HFFc6 (cell line): ENCODE results near the gene SLC35F1. TPM values are rescaled to one million over a fixed set of nuclear protein-coding genes. Genes with fewer than 3 reads are reported as not detected.

ENCODE experiments used
- DNase-seq: peaks from one replicate; pipeline ENCODE4 v3.0.0-alpha.2; 2018
- H3K27ac Mint-ChIP-seq: 2 replicates; pipeline ENCODE4 v1.8.0; 2020; ENCODE audit warnings: mild to moderate bottlenecking, mixed read lengths
- H3K27me3 Mint-ChIP-seq: 2 replicates; pipeline ENCODE4 v1.8.0; 2021; ENCODE audit warnings: mild to moderate bottlenecking, moderate library complexity, mixed read lengths; ENCODE audit not compliant: insufficient read depth
- H3K36me3 Mint-ChIP-seq: 2 replicates; pipeline ENCODE4 v1.8.0; 2021; ENCODE audit warnings: low read depth, mixed read lengths
- H3K4me1 Mint-ChIP-seq: 2 replicates; pipeline ENCODE4 v1.8.0; 2020; ENCODE audit warnings: low read depth, mixed read lengths
- H3K4me3 Mint-ChIP-seq: 2 replicates; pipeline ENCODE4 v1.8.0; 2020; ENCODE audit warnings: mild to moderate bottlenecking, moderate library complexity, mixed read lengths
- H3K9me3 Mint-ChIP-seq: 2 replicates; pipeline ENCODE4 v1.8.0; 2020; ENCODE audit warnings: mild to moderate bottlenecking, mixed read lengths
- total RNA-seq, 6 experiments: library from RNA; stranded (reverse); fragmentation: NEBNext Ultra II Directional; extraction: Animal tissue kit (Norgen Biotek cat#: 25700); gene quantifications; 2 replicates in 1 of 6; 3 replicates in 5 of 6; pipeline ENCODE4 v1.2.3, GENCODE V29; 2021
- TF ChIP-seq, protein P1 (sequence below): fragments of 200-600 bp; sonication (generic); IDR thresholded peaks from 2 replicates; pipeline ENCODE4 v1.5.0; 2021; ENCODE audit warnings: antibody characterized with exemption, mild to moderate bottlenecking

Gene SLC35F1
- total RNA-seq, 6 experiments from 2014 or later: not detected

DNA sequence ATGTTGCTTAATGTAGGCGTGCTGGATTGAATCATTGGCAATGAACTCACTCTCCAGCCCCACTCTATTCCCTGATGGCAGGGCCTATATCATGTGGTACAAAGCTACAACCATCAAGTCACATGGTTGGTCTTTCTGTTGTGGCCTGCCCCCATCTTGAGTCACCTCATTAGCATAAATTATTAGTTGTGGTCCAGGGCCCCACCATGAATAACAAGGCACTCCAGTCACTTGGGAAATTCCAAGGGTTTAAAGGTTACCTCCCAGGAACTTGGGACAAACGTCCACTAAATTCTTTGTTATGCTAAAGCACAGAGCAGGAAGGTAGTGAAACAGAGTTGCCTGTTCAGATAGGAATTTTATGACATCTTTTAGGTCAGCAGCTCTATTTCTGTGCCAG is 193.7 kb downstream of the SLC35F1 start:
- Mint-ChIP-seq H3K36me3 (no peaks in the 10 kb centered on the region), H3K9me3 (peaks cover 34% of the 10 kb centered on the region), H3K27me3 (no peaks in the 10 kb centered on the region), H3K27ac (no peak overlapping the region), H3K4me1 (no peaks in the 10 kb centered on the region), H3K4me3 (no peak overlapping the region)
- no peak for DNase-seq
- TF ChIP-seq, protein P1, sequence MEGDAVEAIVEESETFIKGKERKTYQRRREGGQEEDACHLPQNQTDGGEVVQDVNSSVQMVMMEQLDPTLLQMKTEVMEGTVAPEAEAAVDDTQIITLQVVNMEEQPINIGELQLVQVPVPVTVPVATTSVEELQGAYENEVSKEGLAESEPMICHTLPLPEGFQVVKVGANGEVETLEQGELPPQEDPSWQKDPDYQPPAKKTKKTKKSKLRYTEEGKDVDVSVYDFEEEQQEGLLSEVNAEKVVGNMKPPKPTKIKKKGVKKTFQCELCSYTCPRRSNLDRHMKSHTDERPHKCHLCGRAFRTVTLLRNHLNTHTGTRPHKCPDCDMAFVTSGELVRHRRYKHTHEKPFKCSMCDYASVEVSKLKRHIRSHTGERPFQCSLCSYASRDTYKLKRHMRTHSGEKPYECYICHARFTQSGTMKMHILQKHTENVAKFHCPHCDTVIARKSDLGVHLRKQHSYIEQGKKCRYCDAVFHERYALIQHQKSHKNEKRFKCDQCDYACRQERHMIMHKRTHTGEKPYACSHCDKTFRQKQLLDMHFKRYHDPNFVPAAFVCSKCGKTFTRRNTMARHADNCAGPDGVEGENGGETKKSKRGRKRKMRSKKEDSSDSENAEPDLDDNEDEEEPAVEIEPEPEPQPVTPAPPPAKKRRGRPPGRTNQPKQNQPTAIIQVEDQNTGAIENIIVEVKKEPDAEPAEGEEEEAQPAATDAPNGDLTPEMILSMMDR: no peak

DNA sequence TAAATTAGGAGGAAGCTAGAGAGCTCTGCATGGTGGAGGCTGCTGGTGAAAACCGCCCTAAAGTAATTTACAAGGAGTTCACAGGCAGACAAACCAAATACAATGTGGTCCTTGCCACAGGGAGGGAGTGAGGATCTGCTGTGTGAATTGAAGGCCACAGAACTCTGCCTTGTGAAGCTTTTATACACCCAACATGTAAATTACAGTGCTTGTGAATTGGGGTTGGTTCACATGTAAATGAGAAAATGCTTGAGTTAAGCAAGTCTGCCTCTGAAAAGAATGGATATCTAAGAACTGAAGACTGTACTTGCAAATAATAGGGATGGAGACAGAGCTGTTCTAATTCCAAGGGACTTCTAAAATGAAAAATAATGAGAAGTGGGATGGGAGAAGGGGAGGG is 194.2 kb downstream of the SLC35F1 start:
- no peak overlapping the region for H3K27ac Mint-ChIP-seq

DNA sequence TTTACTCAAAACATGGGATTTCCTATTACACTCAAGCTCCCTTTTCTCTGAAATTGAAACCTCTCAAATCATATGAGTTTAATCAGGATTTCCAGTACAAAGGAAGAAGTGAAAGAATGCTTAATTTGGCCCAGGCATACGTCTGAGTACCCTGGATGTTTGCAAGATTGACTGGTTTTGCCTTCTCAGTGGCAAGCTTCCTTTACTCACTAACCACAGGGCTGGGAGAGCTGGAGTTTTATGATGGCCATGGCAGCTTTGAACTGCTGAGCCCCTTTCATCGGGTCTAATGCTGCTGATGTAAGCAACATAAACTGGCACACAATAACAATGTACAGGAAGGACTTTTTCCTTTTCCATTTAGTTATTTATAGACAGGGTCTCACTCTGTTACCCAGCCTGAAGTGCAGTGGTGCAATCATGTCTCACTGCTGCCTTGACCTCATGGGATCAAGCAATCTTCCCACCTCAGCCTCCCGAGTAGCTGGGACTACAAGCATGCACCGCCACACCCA is 194.8 kb downstream of the SLC35F1 start:
- TF ChIP-seq, protein P1: no peak
- Mint-ChIP-seq H3K4me3 (no peak overlapping the region), H3K27me3 (no peaks in the 10 kb centered on the region), H3K36me3 (no peaks in the 10 kb centered on the region), H3K27ac (no peak overlapping the region), H3K4me1 (no peaks in the 10 kb centered on the region), H3K9me3 (peaks cover 27% of the 10 kb centered on the region)
- DNase-seq: no peak

More for the DNA sequence above, 194.2 kb downstream of the SLC35F1 start:
- H3K4me3 Mint-ChIP-seq: no peak overlapping the region
- H3K36me3 Mint-ChIP-seq: no peaks in the 10 kb centered on the region
- no peaks in the 10 kb centered on the region for H3K27me3 Mint-ChIP-seq
- H3K4me1 Mint-ChIP-seq: no peaks in the 10 kb centered on the region
- peaks cover 34% of the 10 kb centered on the region for H3K9me3 Mint-ChIP-seq
- TF ChIP-seq, protein P1: no peak
- DNase-seq: no peak

DNA sequence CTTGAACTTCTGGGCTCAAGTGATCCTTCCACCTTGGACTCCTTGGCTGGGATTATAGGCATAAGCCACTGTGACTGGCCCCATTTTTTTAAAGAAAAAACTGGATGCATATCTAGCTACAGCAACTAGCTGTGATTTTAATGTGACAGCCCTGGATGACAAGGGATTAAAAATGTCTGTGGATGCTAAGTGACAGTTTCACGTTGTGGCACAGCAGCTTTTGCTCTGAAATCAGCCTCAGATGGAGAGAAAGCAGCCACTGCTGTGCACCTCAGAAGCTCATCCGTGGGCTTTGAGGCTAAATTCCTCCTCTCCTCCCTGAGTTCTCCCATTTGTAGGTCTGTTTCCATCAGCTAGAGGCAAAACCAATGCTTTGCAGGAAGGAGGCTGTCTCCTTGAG is 195.3 kb downstream of the SLC35F1 start:
- DNase-seq: no peak
- H3K4me3 Mint-ChIP-seq: no peak overlapping the region

DNA sequence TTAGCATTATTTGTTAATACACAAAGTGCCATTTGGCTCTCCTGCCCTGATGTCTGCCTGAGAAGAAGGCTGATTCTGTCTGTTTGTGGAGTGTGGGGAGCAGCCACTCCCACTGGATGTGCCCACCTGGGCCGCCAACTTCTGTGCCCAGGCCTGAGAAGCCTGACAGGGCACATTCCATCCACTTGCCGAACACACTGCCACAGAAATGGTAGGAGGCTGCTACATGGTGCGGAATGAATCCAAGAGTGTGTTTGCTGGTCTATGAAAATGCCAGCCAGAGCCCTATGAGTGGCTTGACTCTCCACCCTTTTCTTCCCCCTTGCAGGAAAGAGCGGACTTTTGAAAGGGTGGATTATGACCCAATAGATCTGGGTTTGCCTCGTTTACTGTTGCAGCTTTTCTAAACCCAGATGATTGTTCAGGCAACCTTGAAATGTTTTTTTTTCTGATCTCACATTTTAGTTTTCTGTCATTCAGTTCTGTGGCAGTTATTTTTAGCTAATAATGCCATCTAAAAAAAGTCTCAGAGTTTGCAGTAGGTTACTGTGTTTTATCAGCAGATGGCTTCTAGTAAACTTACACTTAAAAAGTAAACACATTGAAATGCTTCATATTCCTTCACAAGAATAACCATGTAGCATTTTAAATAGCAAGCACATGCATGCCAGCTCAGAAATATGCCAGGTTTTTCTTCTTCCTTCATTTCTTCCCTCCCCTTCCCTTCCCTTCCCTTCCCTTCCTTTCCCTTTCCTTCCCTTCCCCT is 196.5 kb downstream of the SLC35F1 start:
- Mint-ChIP-seq H3K27me3 (no peaks in the 10 kb centered on the region), H3K27ac (no peak overlapping the region), H3K36me3 (no peaks in the 10 kb centered on the region), H3K4me3 (no peak overlapping the region), H3K4me1 (no peaks in the 10 kb centered on the region), H3K9me3 (peaks cover 25% of the 10 kb centered on the region)
- no peak for DNase-seq
- TF ChIP-seq, protein P1: no peak

More for the DNA sequence above, 195.3 kb downstream of the SLC35F1 start:
- H3K27me3 Mint-ChIP-seq: no peaks in the 10 kb centered on the region
- H3K4me1 Mint-ChIP-seq: no peaks in the 10 kb centered on the region
- TF ChIP-seq, protein P1: no peak
- peaks cover 27% of the 10 kb centered on the region for H3K9me3 Mint-ChIP-seq
- H3K36me3 Mint-ChIP-seq: no peaks in the 10 kb centered on the region
- H3K27ac Mint-ChIP-seq: no peak overlapping the region
